CD4-positive, CD25-positive, alpha-beta regulatory T cell (primary cell): ENCODE measurements around the gene FOXF2. TPM values are rescaled to one million over a fixed set of nuclear protein-coding genes. Genes with fewer than 3 reads are reported as not detected.
A peak's percentile ranks its signal among the peaks of the same experiment; 100 is the strongest.

Experiments
- ATAC-seq, 2 donors: fragments of 150-1000 bp; cut with Tn5 transposase; one replicate each; pipeline ENCODE4 v1.10.0; 2021; ENCODE audit warnings: low read depth in 2 of 2, moderate number of reproducible peaks in 2 of 2, moderate library complexity in 1 of 2
- DNase-seq, 3 donors: peaks; one replicate each; pipeline versions ENCODE4 v3.0.0 to v3.0.0-alpha.2; 2012 to 2022; ENCODE audit warnings: mixed read lengths in 1 of 3
- H3K27ac ChIP-seq: one replicate; pipeline ENCODE4 v1.7.0; 2013; ENCODE audit warnings: mild to moderate bottlenecking, low read length; ENCODE audit not compliant: insufficient read depth, poor library complexity, severe bottlenecking
- H3K27me3 ChIP-seq: one replicate; pipeline ENCODE4 v1.7.0; 2013; ENCODE audit warnings: low read length; ENCODE audit not compliant: control insufficient read depth, insufficient read depth
- H3K36me3 ChIP-seq: one replicate; pipeline ENCODE4 v1.7.0; 2013; ENCODE audit warnings: mild to moderate bottlenecking, low read length, moderate library complexity; ENCODE audit not compliant: control insufficient read depth, insufficient read depth
- H3K4me1 ChIP-seq: 2 replicates; pipeline ENCODE4 v1.7.0; 2013; ENCODE audit warnings: mild to moderate bottlenecking, low read length; ENCODE audit not compliant: insufficient read depth, control insufficient read depth, poor library complexity, severe bottlenecking
- H3K4me3 ChIP-seq: one replicate; pipeline ENCODE4 v1.7.0; 2013; ENCODE audit warnings: low read depth, mild to moderate bottlenecking, low read length, moderate library complexity
- H3K9me3 ChIP-seq, 2 experiments: 1 replicate in 1 of 2; 2 replicates in 1 of 2; pipeline ENCODE4 v1.7.0; 2013; ENCODE audit warnings: low read length in 2 of 2, mild to moderate bottlenecking in 1 of 2, moderate library complexity in 1 of 2; ENCODE audit not compliant: control insufficient read depth in 2 of 2
- H3K27ac Mint-ChIP-seq, 3 donors: one replicate each; pipeline ENCODE4 v1.8.0; 2020 to 2022; ENCODE audit warnings: mild to moderate bottlenecking in 3 of 3, mixed read lengths in 3 of 3, moderate library complexity in 2 of 3
- H3K27me3 Mint-ChIP-seq: one replicate; pipeline ENCODE4 v1.8.0; 2022; ENCODE audit warnings: mild to moderate bottlenecking, mixed read lengths
- H3K36me3 Mint-ChIP-seq: one replicate; pipeline ENCODE4 v1.8.0; 2020; ENCODE audit warnings: mixed read lengths
- H3K4me1 Mint-ChIP-seq, 4 donors: one replicate each; pipeline ENCODE4 v1.8.0; 2020 to 2022; ENCODE audit warnings: mixed read lengths in 4 of 4, mild to moderate bottlenecking in 1 of 4
- H3K4me3 Mint-ChIP-seq, 4 donors: one replicate each; pipeline ENCODE4 v1.8.0; 2020 to 2022; ENCODE audit warnings: mild to moderate bottlenecking in 4 of 4, mixed read lengths in 4 of 4, moderate library complexity in 3 of 4
- H3K9me3 Mint-ChIP-seq, 7 donors: one replicate each; pipeline ENCODE4 v1.8.0; 2020 to 2022; ENCODE audit warnings: mixed read lengths in 7 of 7, mild to moderate bottlenecking in 3 of 7, moderate library complexity in 2 of 7
- polyA plus RNA-seq, 4 donors: library from polyadenylated mRNA; unstranded; fragments of 300-500 nt; fragmentation: Illumina TruSeq; gene quantifications; one replicate each; pipeline ENCODE4 v1.2.3, GENCODE V29; 2021
- total RNA-seq: library from RNA; stranded (reverse); gene quantifications from one replicate; pipeline ENCODE4 v1.2.3, GENCODE V29; 2022

FOXF2 gene
- total RNA-seq (not detected), polyA plus RNA-seq (not detected)

- H3K9me3 Mint-ChIP-seq: peaks cover 0 to 6% (median 0%) of the 10 kb centered on the region in 7 donors
- H3K27ac Mint-ChIP-seq: peak within 1 kb of the TSS in 1 of 3 donors; percentile 88
- no peak for DNase-seq
Observed at GRCh38 chr6:1389369-1390132, at the start of gene FOXF2. Gene FOXF2, plus strand, starts transcription at chr6:1389576. Its CDS starts 372 bp downstream, at chr6:1389948.

DNA sequence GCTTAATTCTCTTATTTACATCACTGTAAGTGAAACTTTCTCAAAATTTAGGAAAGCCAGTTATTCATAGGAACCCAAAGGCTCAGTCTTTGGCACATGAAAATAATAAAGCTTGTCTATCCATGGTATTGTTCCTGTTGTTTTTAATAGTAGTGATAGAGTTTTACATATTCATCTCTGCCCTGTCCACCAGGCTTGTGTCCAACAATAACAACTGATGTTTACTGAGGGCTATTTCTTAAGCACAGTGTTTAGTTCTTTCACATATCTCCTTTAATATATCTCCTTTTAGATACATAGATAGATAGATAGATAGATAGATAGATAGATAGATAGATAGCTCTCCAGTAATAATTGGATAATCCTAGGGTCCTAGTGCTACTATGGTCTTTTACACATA lies 43.3 kb upstream of the FOXF2 start:
- Mint-ChIP-seq H3K36me3 (no peaks in the 10 kb centered on the region), H3K27me3 (peaks cover 39% of the 10 kb centered on the region), H3K9me3 (peaks cover 0 to 27% (median 16%) of the 10 kb centered on the region in 7 donors), H3K4me3 (no peak overlapping the region), H3K4me1 (no peaks in the 10 kb centered on the region), H3K27ac (no peak overlapping the region)
- Histone ChIP-seq H3K36me3 (no peaks in the 10 kb centered on the region), H3K27ac (no peak overlapping the region), H3K4me3 (no peak overlapping the region), H3K9me3 (peaks cover 8 to 16% of the 10 kb centered on the region in 2 experiments), H3K27me3 (peaks cover 13% of the 10 kb centered on the region), H3K4me1 (no peaks in the 10 kb centered on the region)
- DNase-seq (no peak), ATAC-seq (no peak)

More at GRCh38 chr6:1389369-1390132, at the start of gene FOXF2:
- peaks cover 74% of the 10 kb centered on the region for H3K27me3 Mint-ChIP-seq
- Histone ChIP-seq H3K4me1 (peaks cover 29% of the 10 kb centered on the region), H3K9me3 (no peaks in the 10 kb centered on the region), H3K4me3 (no peak within 1 kb of the TSS), H3K27ac (no peak within 1 kb of the TSS), H3K36me3 (no peaks in the 10 kb centered on the region), H3K27me3 (peaks cover 29% of the 10 kb centered on the region)
- no peak for ATAC-seq
- H3K4me3 Mint-ChIP-seq: peak within 1 kb of the TSS in 3 of 4 donors; percentile 58 to 81 (median 77)
- no peaks in the 10 kb centered on the region for H3K36me3 Mint-ChIP-seq
- H3K4me1 Mint-ChIP-seq: peaks cover 5 to 46% (median 16%) of the 10 kb centered on the region in 4 donors

DNA sequence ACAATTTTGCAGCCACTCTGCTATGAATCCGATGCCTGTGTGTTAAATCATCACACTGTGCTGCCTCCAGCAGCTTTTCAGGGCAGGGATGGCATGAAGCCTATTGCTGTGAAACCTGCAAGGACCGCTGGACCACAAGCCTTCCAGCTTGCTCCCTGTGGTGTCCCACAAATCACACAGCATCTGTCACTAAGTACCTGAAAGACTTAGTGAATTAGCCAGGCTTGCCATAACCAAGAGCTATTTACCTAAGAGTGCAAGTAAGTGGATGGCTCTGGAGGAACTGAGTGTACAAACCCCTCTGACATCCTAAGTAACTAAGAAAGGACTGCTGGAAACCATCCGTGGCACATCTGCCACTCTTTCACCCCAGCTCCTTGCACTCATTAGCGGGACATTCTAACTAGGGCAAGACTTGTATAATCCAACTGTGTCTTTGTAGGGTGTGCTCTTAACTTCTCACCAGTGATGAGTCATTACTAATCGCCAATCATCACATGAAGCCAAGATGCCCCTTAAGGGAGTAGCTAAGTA lies 42.8 kb upstream of the FOXF2 start:
- H3K27me3 ChIP-seq: peaks cover 13% of the 10 kb centered on the region
- Mint-ChIP-seq H3K4me3 (no peak overlapping the region), H3K4me1 (no peaks in the 10 kb centered on the region), H3K36me3 (no peaks in the 10 kb centered on the region), H3K9me3 (peaks cover 0 to 32% (median 21%) of the 10 kb centered on the region in 7 donors), H3K27ac (no peak overlapping the region), H3K27me3 (peaks cover 40% of the 10 kb centered on the region)
- H3K4me1 ChIP-seq: no peaks in the 10 kb centered on the region
- no peak for DNase-seq
- H3K9me3 ChIP-seq: peaks cover 13 to 21% of the 10 kb centered on the region in 2 experiments
- ATAC-seq: no peak
- H3K27ac ChIP-seq: no peak overlapping the region
- H3K4me3 ChIP-seq: no peak overlapping the region
- no peaks in the 10 kb centered on the region for H3K36me3 ChIP-seq

GRCh38 chr6:1347161-1347560 lies 42.2 kb upstream of the FOXF2 start:
- Mint-ChIP-seq H3K9me3 (peaks cover 0 to 37% (median 22%) of the 10 kb centered on the region in 7 donors), H3K4me1 (no peaks in the 10 kb centered on the region)
- ATAC-seq: no peak

DNA sequence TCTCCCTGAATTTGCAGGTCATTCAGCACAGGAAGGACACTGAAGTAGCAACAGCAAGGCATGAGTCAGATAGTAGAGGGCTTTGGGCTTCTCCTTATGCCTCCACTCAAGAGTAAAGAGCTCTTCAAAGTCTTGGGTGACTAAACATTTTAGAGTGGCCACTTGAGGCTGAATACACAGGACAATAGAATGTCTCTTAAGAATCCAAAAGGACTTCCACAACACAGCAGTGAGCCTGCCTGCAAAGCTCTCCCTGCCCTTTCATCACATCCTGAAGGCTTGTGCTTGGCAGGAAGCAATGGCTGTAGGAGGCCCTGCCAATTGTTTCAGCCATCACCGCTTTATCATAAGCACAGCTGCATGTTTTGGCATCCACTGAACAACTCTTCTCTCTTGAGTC lies 40.7 kb upstream of the FOXF2 start:
- ATAC-seq: no peak
- DNase-seq: no peak
- Mint-ChIP-seq H3K27me3 (peaks cover 36% of the 10 kb centered on the region), H3K4me1 (no peaks in the 10 kb centered on the region), H3K27ac (no peak overlapping the region), H3K36me3 (no peaks in the 10 kb centered on the region), H3K4me3 (no peak overlapping the region), H3K9me3 (peaks cover 0 to 40% (median 18%) of the 10 kb centered on the region in 7 donors)
- Histone ChIP-seq H3K27me3 (peaks cover 10% of the 10 kb centered on the region), H3K4me3 (no peak overlapping the region), H3K36me3 (no peaks in the 10 kb centered on the region), H3K9me3 (peaks cover 19% of the 10 kb centered on the region in 2 experiments), H3K27ac (no peak overlapping the region), H3K4me1 (no peaks in the 10 kb centered on the region)

More at GRCh38 chr6:1347161-1347560, 42.2 kb upstream of the FOXF2 start:
- H3K27me3 ChIP-seq: peaks cover 10% of the 10 kb centered on the region
- Mint-ChIP-seq H3K27ac (no peak overlapping the region), H3K36me3 (no peaks in the 10 kb centered on the region), H3K4me3 (no peak overlapping the region), H3K27me3 (peaks cover 39% of the 10 kb centered on the region)
- H3K27ac ChIP-seq: no peak overlapping the region
- H3K36me3 ChIP-seq: no peaks in the 10 kb centered on the region
- peaks cover 18 to 21% of the 10 kb centered on the region in 2 experiments for H3K9me3 ChIP-seq
- no peak overlapping the region for H3K4me3 ChIP-seq
- H3K4me1 ChIP-seq: no peaks in the 10 kb centered on the region
- DNase-seq: no peak

DNA sequence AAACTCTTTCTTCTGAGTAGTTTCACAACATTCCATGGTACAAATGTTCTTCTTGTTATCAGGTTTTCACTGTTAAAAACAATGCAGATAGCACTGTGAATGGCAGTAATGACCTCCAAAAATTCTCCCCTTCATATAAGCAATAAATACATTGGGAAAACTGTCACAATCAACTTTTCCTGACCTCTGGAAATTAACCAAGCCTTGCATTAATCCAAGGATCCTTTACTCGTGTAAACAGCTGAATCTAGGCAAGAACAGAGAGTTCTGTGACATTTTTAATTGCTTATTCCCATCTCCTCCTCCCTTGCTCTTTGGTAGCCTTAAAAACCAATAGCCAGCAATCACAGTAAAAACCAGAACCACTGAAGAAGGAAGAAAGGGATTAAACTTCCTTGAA lies 39.7 kb upstream of the FOXF2 start:
- H3K27me3 Mint-ChIP-seq: peaks cover 27% of the 10 kb centered on the region
- no peaks in the 10 kb centered on the region for H3K36me3 Mint-ChIP-seq
- no peak overlapping the region for H3K27ac Mint-ChIP-seq
- Histone ChIP-seq H3K36me3 (no peaks in the 10 kb centered on the region), H3K4me3 (no peak overlapping the region), H3K27me3 (peaks cover 8% of the 10 kb centered on the region), H3K4me1 (no peaks in the 10 kb centered on the region), H3K9me3 (peaks cover 13 to 14% of the 10 kb centered on the region in 2 experiments), H3K27ac (no peak overlapping the region)
- DNase-seq (no peak), ATAC-seq (no peak)
- peaks cover 0 to 34% (median 15%) of the 10 kb centered on the region in 7 donors for H3K9me3 Mint-ChIP-seq
- H3K4me1 Mint-ChIP-seq: no peaks in the 10 kb centered on the region
- no peak overlapping the region for H3K4me3 Mint-ChIP-seq

DNA sequence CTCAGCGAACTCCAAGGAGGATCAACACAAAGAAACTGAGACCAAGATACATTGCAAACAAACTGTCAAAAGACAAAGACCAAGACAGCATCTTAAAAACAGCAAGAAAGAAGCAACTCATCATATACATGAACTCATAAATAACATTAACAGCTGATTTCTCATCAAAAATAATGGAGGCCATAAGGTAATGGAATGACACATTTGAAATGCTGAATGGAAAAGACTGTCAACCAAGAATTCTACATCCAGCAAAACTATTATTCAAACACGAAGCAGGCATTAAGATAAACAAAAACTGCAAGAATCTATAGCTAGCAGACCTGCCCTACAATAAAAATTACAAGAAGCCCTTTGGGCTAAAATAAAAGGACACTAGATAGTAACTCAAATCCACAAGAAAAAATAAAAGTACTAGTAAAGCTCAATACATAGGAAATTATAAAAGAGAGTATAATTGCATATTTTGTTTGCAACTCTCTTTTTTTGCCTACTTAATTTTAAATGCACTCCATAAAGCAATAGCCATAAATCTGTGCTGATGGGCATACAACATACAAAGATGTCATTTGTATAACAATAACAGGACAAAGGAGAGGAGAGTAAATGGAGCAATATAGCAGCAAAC lies 37.9 kb upstream of the FOXF2 start:
- Histone ChIP-seq H3K9me3 (peaks cover 11 to 13% of the 10 kb centered on the region in 2 experiments), H3K27ac (no peak overlapping the region), H3K27me3 (peaks cover 8% of the 10 kb centered on the region), H3K4me3 (no peak overlapping the region), H3K4me1 (no peaks in the 10 kb centered on the region), H3K36me3 (no peaks in the 10 kb centered on the region)
- no peaks in the 10 kb centered on the region for H3K4me1 Mint-ChIP-seq
- H3K9me3 Mint-ChIP-seq: peaks cover 0 to 32% (median 14%) of the 10 kb centered on the region in 7 donors
- no peak for DNase-seq
- no peak overlapping the region for H3K27ac Mint-ChIP-seq
- H3K4me3 Mint-ChIP-seq: no peak overlapping the region
- no peak for ATAC-seq
- H3K36me3 Mint-ChIP-seq: no peaks in the 10 kb centered on the region
- H3K27me3 Mint-ChIP-seq: peaks cover 15% of the 10 kb centered on the region
